Putamen (tissue), 1 donor: ENCODE results near the gene EDAR.

ENCODE experiments used
- DNase-seq: peaks from one replicate; pipeline ENCODE4 v3.0.0-alpha.2; 2016; ENCODE audit warnings: low spot score

The EDAR gene

GRCh38 chr2:108923736-108924579 is 65.1 kb downstream of the EDAR start:
- DNase-seq = no peak

- no peak for DNase-seq
Measured at GRCh38 chr2:108923019-108923700, 65.9 kb downstream of the EDAR start.

- no peak for DNase-seq
Measured at GRCh38 chr2:108922141-108922915, 66.7 kb downstream of the EDAR start.

- DNase-seq = no peak
Measured at GRCh38 chr2:108921096-108922030, 67.7 kb downstream of the EDAR start.

GRCh38 chr2:108920686-108921085 is 68.3 kb downstream of the EDAR start:
- no peak for DNase-seq

- no peak for DNase-seq
Measured at GRCh38 chr2:108919571-108920373, 69.2 kb downstream of the EDAR start.

- no peak for DNase-seq
Measured at GRCh38 chr2:108918941-108919341, 70.1 kb downstream of the EDAR start.

- DNase-seq = no peak
Measured at GRCh38 chr2:108918156-108918874, 70.7 kb downstream of the EDAR start.

GRCh38 chr2:108917526-108917925 is 71.5 kb downstream of the EDAR start:
- no peak for DNase-seq

GRCh38 chr2:108916796-108917421 is 72.1 kb downstream of the EDAR start:
- DNase-seq = no peak

GRCh38 chr2:108916122-108916795 is 72.8 kb downstream of the EDAR start:
- DNase-seq = no peak

GRCh38 chr2:108912629-108912902 is 76.5 kb downstream of the EDAR start:
- no peak for DNase-seq

- DNase-seq = peak; percentile 42
Measured at GRCh38 chr2:108911807-108912628, 77.0 kb downstream of the EDAR start.

GRCh38 chr2:108911401-108911800 is 77.6 kb downstream of the EDAR start:
- DNase-seq = no peak

- DNase-seq = no peak
Measured at GRCh38 chr2:108910541-108911396, 78.3 kb downstream of the EDAR start.

GRCh38 chr2:108910011-108910431 is 79.0 kb downstream of the EDAR start:
- DNase-seq = no peak

GRCh38 chr2:108909275-108909823 is 79.7 kb downstream of the EDAR start:
- no peak for DNase-seq
